Measurements from ENCODE around the gene DPH3.

The DPH3 gene

GRCh38 chr3:16251316-16252085 lies 13.2 kb downstream of the DPH3 start:
- H3K4me1 ChIP-seq (ENCODE audit: control insufficient read depth, insufficient read depth, low read length) = peaks cover 8% of the 10 kb centered on the region
- no peak overlapping the region for H3K9ac ChIP-seq (ENCODE audit: low read length)
- no peaks in the 10 kb centered on the region for H3K36me3 ChIP-seq (ENCODE audit: control insufficient read depth, insufficient read depth, low read length)
- H3K9me3 ChIP-seq (ENCODE audit: control insufficient read depth, low read length) = no peaks in the 10 kb centered on the region
- H3K4me3 ChIP-seq (ENCODE audit: low read length) = no peak overlapping the region
- H3K27me3 ChIP-seq (ENCODE audit: control insufficient read depth, insufficient read depth, low read length) = no peaks in the 10 kb centered on the region

- H3K4me1 ChIP-seq (ENCODE audit: control insufficient read depth, insufficient read depth, low read length) = peaks cover 8% of the 10 kb centered on the region
- H3K4me3 ChIP-seq (ENCODE audit: low read length) = no peak overlapping the region
- H3K27me3 ChIP-seq (ENCODE audit: control insufficient read depth, insufficient read depth, low read length) = no peaks in the 10 kb centered on the region
- no peaks in the 10 kb centered on the region for H3K9me3 ChIP-seq (ENCODE audit: control insufficient read depth, low read length)
- H3K36me3 ChIP-seq (ENCODE audit: control insufficient read depth, insufficient read depth, low read length) = no peaks in the 10 kb centered on the region
- H3K9ac ChIP-seq (ENCODE audit: low read length) = no peak overlapping the region
Measured at GRCh38 chr3:16249886-16250285, 14.9 kb downstream of the DPH3 start.

- H3K9me3 ChIP-seq (ENCODE audit: control insufficient read depth, low read length) = no peaks in the 10 kb centered on the region
- H3K4me3 ChIP-seq (ENCODE audit: low read length) = no peak overlapping the region
- H3K27me3 ChIP-seq (ENCODE audit: control insufficient read depth, insufficient read depth, low read length) = no peaks in the 10 kb centered on the region
- H3K36me3 ChIP-seq (ENCODE audit: control insufficient read depth, insufficient read depth, low read length) = no peaks in the 10 kb centered on the region
- no peak overlapping the region for H3K9ac ChIP-seq (ENCODE audit: low read length)
- peaks cover 8% of the 10 kb centered on the region for H3K4me1 ChIP-seq (ENCODE audit: control insufficient read depth, insufficient read depth, low read length)
Measured at GRCh38 chr3:16249336-16249735, 15.4 kb downstream of the DPH3 start.

GRCh38 chr3:16248556-16248955 lies 16.2 kb downstream of the DPH3 start:
- Histone ChIP-seq H3K4me1 (ENCODE audit: control insufficient read depth, insufficient read depth, low read length) (peaks cover 8% of the 10 kb centered on the region), H3K9ac (ENCODE audit: low read length) (no peak overlapping the region), H3K9me3 (ENCODE audit: control insufficient read depth, low read length) (no peaks in the 10 kb centered on the region), H3K4me3 (ENCODE audit: low read length) (no peak overlapping the region), H3K27me3 (ENCODE audit: control insufficient read depth, insufficient read depth, low read length) (no peaks in the 10 kb centered on the region), H3K36me3 (ENCODE audit: control insufficient read depth, insufficient read depth, low read length) (no peaks in the 10 kb centered on the region)

- H3K9me3 ChIP-seq (ENCODE audit: control insufficient read depth, low read length) = no peaks in the 10 kb centered on the region
- no peak overlapping the region for H3K4me3 ChIP-seq (ENCODE audit: low read length)
- peaks cover 8% of the 10 kb centered on the region for H3K4me1 ChIP-seq (ENCODE audit: control insufficient read depth, insufficient read depth, low read length)
- H3K27me3 ChIP-seq (ENCODE audit: control insufficient read depth, insufficient read depth, low read length) = no peaks in the 10 kb centered on the region
- H3K9ac ChIP-seq (ENCODE audit: low read length) = no peak overlapping the region
- H3K36me3 ChIP-seq (ENCODE audit: control insufficient read depth, insufficient read depth, low read length) = no peaks in the 10 kb centered on the region
Measured at GRCh38 chr3:16247282-16248061, 17.3 kb downstream of the DPH3 start.

- no peaks in the 10 kb centered on the region for H3K36me3 ChIP-seq (ENCODE audit: control insufficient read depth, insufficient read depth, low read length)
- H3K9me3 ChIP-seq (ENCODE audit: control insufficient read depth, low read length) = no peaks in the 10 kb centered on the region
- H3K4me3 ChIP-seq (ENCODE audit: low read length) = no peak overlapping the region
- H3K27me3 ChIP-seq (ENCODE audit: control insufficient read depth, insufficient read depth, low read length) = no peaks in the 10 kb centered on the region
- no peaks in the 10 kb centered on the region for H3K4me1 ChIP-seq (ENCODE audit: control insufficient read depth, insufficient read depth, low read length)
- H3K9ac ChIP-seq (ENCODE audit: low read length) = no peak overlapping the region
Measured at GRCh38 chr3:16245609-16246008, 19.1 kb downstream of the DPH3 start.

GRCh38 chr3:16243706-16244490 lies 20.8 kb downstream of the DPH3 start:
- Histone ChIP-seq H3K36me3 (ENCODE audit: control insufficient read depth, insufficient read depth, low read length) (no peaks in the 10 kb centered on the region), H3K9me3 (ENCODE audit: control insufficient read depth, low read length) (no peaks in the 10 kb centered on the region), H3K27me3 (ENCODE audit: control insufficient read depth, insufficient read depth, low read length) (no peaks in the 10 kb centered on the region), H3K4me1 (ENCODE audit: control insufficient read depth, insufficient read depth, low read length) (no peaks in the 10 kb centered on the region), H3K9ac (ENCODE audit: low read length) (no peak overlapping the region), H3K4me3 (ENCODE audit: low read length) (no peak overlapping the region)

GRCh38 chr3:16242177-16242576 lies 22.6 kb downstream of the DPH3 start:
- Histone ChIP-seq H3K4me3 (ENCODE audit: low read length) (no peak overlapping the region), H3K9me3 (ENCODE audit: control insufficient read depth, low read length) (no peaks in the 10 kb centered on the region), H3K36me3 (ENCODE audit: control insufficient read depth, insufficient read depth, low read length) (no peaks in the 10 kb centered on the region), H3K27me3 (ENCODE audit: control insufficient read depth, insufficient read depth, low read length) (no peaks in the 10 kb centered on the region), H3K9ac (ENCODE audit: low read length) (no peak overlapping the region), H3K4me1 (ENCODE audit: control insufficient read depth, insufficient read depth, low read length) (no peaks in the 10 kb centered on the region)

- Histone ChIP-seq H3K9ac (ENCODE audit: low read length) (no peak overlapping the region), H3K9me3 (ENCODE audit: control insufficient read depth, low read length) (no peaks in the 10 kb centered on the region), H3K27me3 (ENCODE audit: control insufficient read depth, insufficient read depth, low read length) (no peaks in the 10 kb centered on the region), H3K4me3 (ENCODE audit: low read length) (no peak overlapping the region), H3K36me3 (ENCODE audit: control insufficient read depth, insufficient read depth, low read length) (no peaks in the 10 kb centered on the region), H3K4me1 (ENCODE audit: control insufficient read depth, insufficient read depth, low read length) (no peaks in the 10 kb centered on the region)
Measured at GRCh38 chr3:16241225-16241624, 23.5 kb downstream of the DPH3 start.

GRCh38 chr3:16240229-16241023 lies 24.3 kb downstream of the DPH3 start:
- no peak overlapping the region for H3K4me3 ChIP-seq (ENCODE audit: low read length)
- H3K9ac ChIP-seq (ENCODE audit: low read length) = no peak overlapping the region
- H3K36me3 ChIP-seq (ENCODE audit: control insufficient read depth, insufficient read depth, low read length) = no peaks in the 10 kb centered on the region
- no peaks in the 10 kb centered on the region for H3K9me3 ChIP-seq (ENCODE audit: control insufficient read depth, low read length)
- H3K27me3 ChIP-seq (ENCODE audit: control insufficient read depth, insufficient read depth, low read length) = no peaks in the 10 kb centered on the region
- no peaks in the 10 kb centered on the region for H3K4me1 ChIP-seq (ENCODE audit: control insufficient read depth, insufficient read depth, low read length)

- Histone ChIP-seq H3K27me3 (ENCODE audit: control insufficient read depth, insufficient read depth, low read length) (no peaks in the 10 kb centered on the region), H3K4me3 (ENCODE audit: low read length) (no peak overlapping the region), H3K36me3 (ENCODE audit: control insufficient read depth, insufficient read depth, low read length) (no peaks in the 10 kb centered on the region), H3K4me1 (ENCODE audit: control insufficient read depth, insufficient read depth, low read length) (no peaks in the 10 kb centered on the region), H3K9ac (ENCODE audit: low read length) (no peak overlapping the region), H3K9me3 (ENCODE audit: control insufficient read depth, low read length) (no peaks in the 10 kb centered on the region)
Measured at GRCh38 chr3:16239780-16240179, 25.0 kb downstream of the DPH3 start.
